Activated CD4-positive, CD25-positive, alpha-beta regulatory T cell treated with anti-CD3 and anti-CD28 coated beads, Interleukin-2, amount 50 U/mL, for 16 hours (primary cell): Measurements from ENCODE around the gene GPC3.

ENCODE experiments used
- DNase-seq: peaks from one replicate; pipeline ENCODE4 v3.0.0-alpha.2; 2020; ENCODE audit warnings: low read depth, low spot score

The GPC3 gene

DNA sequence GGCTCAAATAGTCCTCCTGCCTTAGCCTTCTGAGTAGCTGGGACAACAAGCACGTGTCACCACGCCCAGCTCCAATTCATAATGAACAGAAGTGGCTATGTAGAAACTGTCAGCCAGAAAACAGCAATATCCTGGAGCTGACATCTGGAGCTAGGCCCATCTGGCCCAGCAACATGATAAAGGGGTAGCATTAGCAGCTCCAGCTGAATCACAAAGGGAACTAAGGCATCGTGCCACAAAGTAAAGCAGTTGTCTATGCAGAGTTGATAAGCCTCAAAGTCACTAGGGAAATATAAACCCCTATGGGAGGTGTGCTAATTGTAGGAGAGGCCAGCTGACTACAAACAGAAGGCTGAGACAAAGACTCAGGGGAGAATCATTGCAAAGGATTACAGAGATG is 299.6 kb downstream of the GPC3 start:
- DNase-seq, result no peak

DNA sequence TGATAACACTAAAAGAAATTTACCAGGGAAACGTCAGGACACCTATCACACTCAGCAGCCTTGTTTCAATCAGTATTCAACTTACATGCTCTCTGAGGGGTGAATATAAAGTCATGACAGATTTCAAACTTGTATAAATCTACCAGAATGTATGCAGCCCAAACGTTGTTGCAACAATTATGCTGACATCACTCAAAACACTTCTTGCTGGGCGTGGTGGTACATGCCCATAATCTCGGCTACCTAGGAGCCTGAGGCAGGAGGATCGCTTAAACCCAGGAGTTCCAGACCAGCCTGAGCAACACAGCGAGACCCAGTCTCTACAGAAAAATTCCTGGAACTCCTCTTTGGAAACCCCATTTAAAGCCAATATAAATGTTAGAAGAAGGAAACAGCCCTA is 303.5 kb downstream of the GPC3 start:
- no peak for DNase-seq

DNA sequence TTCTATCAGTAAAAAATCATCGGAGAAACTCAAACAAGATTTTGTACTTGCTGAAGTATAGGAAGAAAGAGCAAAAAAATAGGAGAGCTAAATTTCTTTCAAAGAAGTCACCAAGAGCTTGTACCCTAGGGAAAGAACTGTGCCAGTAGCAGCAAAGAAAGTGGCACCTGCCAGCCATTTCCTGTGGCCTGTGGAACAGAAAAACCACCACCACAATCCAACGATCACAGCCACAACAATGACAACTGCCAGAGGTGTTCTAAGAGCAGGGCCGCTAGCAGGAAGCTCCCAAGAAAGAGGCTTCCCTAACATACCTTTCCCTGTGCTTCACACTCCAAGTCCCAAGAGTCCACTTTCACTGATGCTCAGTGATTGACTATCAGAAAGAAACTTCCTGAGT is 304.0 kb downstream of the GPC3 start:
- no peak for DNase-seq

DNA sequence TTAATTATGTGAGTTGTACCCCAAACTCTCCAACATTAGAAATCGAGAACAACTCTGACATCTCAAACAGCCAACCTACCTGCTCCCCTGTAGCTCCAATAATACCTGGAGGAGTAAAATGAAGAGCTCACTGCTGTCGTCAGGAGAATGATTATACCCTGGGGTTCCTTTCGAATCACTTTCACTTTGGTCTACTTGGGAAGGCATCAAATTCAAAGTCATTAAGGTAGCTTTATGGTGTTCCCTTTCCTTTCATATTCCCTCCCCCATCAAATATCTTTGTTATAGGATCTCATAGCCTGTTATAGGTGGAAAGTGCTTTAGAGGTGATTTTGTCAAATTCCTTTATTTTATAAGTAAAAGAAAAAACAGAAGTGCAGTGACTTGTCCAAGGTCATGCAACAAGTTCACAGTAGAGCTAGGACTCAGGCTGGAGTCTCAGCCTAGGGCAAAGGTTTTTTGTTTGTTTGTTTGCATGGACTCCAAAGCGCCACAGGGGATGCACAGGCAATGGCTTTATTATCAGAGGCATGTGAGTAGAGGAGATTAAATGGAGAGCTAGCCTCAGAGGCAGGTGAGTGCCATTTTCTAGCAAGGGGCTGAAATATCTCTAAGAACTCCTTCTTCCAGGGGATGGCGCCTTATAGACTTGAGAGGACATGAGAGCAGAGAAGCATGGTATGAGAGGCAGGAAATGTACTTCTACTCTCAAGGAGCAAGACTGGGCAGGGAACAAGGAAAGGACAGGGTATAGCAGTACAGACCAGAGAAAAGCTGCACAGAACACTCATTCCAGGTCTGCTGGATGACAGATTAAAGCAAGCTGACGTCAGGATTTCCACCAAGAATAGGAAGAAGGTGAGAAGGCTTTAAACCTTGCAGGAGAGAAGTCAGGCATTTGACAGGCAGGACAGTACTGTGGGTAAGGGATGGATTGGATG is 308.0 kb downstream of the GPC3 start:
- no peak for DNase-seq

DNA sequence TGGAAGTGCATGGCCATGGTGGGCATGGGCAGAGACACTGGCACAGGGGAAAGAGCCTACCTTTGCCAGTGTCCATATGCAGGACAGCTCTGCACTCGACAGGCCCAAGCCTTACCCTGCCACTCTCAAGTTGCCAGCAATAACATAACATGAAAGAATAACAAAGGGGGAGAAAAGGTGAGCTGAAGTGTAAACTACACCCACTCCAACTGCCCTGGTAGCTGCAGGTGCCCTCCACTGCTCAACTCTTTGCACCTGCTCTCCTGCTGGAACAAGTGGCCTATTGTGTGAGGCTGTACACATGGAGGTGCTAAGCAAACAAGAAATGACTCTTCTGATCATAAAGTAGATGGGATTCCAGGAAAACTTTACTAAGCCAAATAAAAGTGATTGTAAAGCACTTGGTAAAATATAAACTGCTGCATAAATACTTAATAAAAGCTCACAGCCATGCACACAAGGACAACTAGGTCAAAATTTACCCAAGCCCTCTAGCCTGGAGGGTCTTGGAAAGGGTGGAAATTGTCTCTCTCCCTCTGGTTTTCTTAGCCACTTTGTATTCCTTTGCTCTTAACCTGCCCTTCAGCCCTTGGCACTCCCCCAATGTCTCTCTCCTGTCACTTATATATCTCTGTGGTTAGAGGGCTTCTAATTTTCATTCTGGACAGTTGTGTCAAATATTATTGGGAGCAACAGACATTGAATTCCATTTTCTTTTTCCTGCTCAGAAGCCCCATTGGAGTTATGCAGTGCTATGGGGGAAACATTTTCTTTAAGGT is 308.9 kb downstream of the GPC3 start:
- DNase-seq, result no peak

DNA sequence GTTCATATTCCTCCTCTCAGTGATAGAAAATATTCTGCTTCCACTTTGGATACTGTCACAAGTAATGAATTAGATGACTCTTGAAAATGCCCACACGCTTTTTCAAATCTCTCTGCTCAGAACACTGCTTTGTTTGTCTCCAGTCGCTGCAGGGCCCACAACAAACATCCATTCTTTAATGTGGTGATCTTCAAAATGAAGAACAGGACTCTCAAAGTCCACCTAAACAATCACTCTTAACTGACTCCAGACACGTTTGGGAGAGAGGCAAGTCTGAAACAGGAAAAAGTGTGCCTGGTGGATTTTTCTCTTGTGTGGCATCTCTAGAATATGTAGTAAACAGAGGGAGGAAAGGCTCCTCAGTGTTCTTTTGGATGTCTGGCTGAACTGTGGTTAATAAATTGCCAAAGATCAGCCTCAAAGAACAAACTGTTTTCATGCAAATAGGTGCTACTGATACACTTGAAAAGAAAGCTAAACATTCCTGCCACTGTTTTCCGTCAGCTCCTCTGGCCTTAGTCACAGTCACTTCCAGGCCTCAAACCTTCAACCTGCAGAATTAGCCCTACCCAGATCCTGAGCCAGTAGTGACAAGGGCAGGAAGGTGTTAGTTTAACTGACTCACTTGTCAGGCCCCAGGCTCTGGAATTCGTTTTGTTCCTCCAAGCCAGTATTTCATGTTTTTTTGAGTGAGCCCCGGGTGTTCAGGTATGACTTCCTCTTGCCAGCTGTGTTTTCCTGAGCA is 310.5 kb downstream of the GPC3 start:
- DNase-seq, result no peak

DNA sequence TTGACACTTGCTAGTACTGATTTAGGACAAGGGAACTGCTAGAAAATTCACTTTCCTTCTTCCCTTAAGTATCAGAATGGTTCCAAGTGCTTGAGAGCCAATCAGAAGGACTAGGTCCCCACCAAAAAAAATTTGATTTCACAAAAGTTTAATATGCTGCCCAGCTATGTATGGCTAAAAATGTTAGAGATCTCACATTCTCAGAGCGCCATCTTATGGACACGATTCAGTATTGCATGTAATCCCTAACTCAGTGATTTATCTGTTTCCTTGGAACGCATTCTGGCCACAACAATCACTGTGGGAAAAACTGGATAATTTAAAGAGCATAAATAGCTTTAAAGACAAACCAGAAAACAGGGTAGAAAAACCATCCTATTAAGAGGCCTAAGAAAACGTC is 315.0 kb downstream of the GPC3 start:
- DNase-seq, result no peak

DNA sequence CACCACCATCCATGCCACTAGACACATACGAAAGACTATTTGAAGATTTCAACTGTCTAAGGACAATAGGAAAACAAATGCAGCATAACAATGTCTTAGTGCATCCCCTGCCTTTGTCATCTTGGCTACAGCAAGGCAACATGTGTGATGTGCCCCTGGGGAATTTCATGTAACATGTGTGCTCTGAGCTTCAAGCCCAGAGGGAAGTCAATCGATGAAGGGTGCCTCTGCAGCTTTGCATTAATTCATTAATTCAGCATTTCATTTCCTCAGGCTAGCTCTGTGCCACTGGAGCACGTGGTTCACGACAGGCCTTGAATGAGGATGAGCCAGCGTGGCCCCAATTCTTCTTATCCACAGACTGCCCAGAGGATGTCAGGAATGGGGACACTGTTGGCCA is 316.2 kb downstream of the GPC3 start:
- no peak for DNase-seq

DNA sequence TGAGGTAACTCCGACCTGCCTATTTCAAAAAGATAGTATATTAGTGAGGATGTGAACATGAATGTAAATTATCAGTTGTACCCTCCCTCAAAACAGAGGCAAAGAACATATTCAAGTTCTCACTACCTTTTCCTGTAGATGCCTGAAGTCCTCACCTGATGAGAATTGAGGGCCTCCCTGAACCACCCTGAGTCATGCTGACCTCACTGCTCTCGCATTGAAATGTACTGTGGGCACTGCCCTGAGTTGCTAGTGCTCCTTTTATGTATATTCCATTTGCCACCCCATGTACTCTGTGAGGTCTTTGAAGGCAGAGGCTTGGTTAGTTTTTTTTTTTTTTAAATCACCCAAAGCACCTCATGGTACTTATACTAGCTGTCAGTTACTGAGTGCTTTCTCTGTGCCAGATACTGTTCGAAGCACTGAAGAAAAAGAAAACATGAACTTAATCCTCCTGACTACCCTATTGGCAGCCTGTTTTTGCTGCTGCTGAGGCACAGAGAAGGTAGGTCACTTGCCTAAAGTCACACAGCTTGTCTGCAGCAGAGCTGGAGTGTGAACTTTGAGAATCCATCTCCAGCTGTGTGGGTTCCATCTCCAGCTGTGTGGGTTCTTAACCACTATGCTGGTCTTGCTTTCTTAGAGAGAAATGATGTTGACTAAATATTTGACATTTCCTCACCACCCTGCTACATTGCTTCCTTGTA is 317.0 kb downstream of the GPC3 start:
- no peak for DNase-seq

DNA sequence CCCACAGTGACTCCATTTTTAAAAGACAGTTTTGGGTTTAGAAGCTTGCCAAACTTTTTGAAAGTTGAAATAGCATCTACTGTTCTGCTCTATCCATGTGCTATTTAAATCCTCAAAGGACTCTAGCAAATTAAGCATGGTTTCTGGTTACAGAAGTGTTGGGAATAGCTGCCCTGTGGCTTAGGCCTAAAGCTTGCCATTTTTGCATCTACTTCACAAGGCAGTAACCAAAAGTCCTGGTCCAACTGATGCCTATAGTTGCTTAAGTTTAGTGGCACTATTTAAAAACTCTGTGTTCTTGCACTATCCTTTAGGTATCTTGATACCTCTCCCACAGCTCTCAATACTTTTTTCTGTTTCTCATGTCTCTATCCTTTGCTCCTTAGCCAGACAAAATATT is 319.1 kb downstream of the GPC3 start:
- DNase-seq, result no peak

DNA sequence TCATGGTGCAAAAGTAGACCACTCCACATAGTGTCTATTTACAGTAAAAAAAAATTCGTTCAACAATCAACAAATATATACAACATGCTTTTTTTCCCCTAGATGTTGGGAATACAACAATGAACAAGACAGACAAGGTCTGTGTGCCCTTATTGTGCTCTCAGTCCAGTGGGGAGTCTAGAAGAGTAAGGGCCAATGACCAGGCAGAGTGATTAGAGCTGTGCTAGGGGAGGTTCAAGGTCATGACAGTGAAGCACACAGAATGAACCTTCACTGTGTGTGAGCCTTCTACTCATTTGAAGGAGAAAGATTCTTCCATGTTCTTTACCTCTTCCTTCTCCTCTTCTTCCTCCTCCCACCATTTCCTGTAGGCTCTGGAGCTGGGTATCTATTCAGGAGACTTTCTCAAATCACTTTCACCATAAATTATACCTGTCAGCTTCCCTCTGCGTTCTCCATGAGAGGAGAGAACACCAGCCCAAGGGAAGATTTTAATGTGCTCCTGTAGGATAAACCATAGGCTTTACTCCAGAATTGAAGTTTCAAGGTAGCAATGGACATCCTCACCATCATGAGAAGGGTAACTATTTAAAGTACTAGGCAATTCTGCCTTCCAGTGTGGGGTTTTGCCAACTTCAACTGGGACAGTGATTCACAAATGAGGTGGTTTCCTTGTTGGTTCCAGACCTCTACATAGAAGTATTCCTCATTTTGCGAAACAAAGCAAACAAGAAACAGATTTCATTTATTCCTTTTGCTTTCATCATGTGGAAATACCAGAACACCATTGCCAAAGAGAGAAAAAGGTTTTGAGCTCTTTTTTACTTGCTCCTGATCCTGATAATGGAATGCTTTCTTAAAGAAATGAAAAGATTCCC is 323.2 kb downstream of the GPC3 start:
- no peak for DNase-seq

DNA sequence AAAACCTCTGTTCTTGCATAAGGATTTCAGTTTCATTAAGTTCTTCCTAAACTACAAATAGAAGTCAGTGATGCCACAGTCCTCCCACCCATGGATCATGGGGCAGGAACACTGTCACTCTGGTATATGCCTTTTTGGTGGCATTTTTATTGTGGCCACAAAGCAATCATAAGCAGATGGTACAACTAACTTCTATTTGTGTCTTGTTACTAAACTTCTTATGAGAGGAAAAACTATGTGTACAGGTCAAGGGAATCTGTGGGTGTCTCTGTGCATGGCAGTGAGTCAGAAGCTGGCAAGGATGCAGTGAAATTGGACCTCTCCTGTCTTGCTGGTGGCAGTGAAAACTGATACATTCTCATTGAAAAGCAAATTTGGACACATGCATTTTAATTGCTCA is 325.1 kb downstream of the GPC3 start:
- DNase-seq, result no peak

DNA sequence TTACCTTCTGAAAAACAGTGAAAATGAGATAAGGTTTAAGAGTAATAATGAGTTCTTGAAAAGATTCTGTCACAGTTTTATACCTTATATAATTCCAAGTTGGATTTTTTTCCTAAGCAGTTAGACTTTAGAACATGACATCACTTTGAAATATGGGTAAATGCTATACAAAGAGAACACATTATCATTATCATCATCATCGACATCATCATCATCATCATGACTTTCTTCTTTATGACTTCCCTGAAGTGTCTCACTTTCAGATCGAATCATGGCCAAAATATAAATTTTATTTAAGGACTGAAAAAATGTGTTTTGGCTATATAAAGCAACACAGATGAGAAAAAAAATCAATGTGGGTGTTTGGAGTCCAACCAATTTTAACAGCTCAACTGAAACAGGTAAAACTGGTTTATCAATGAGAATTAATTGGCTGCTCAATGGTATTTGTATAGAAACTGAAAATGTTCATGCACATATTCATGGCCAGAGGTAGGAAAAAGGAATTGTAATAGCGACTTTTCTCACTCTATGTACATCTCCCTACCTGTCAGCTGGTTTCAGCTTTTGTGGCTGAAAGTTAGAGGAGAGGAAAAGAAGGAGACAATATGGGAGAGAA is 327.0 kb downstream of the GPC3 start:
- no peak for DNase-seq

DNA sequence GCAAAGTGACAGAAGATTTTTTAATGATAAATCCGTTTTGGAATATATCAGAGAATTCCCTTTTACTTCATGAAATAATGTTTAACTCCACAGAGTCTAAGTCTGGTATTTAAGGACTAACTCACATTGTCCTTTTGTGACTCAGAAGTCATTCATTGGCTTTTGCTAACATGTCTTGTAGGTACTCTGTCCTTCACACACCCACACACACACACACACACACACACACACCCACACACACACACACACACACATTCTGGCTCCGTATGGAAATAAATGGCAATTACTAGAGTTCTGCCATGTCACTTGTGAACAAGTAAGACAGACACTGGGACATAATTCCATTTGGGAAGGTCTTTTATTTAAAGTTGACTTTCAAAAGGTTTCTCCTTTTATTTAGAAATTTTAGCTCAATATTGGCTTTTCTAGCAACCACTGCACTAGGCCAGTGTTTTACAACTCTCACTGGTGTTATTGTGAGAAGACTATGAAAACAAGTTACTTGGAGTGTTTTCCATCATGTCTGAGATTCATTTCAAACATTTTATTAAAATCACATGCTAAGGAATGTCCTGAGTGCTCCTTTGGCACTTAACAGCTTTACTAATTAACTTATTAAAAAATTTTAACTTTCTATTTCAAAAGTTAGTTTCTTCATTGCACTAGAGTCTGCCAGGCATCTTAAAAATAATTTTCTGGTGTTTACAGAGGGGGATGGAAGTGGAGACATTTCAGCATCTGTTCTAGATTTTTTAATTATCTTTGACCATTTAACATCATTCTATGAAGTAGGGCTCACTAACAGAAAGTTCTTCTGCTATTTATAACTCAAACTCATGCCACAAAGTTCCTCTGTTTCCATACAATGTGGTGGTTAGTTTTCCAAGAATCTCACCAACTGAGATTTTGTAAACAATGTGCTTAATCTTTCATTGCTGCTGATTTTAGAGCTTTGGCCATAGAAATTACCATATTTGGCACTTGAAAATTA is 329.8 kb downstream of the GPC3 start:
- no peak for DNase-seq

DNA sequence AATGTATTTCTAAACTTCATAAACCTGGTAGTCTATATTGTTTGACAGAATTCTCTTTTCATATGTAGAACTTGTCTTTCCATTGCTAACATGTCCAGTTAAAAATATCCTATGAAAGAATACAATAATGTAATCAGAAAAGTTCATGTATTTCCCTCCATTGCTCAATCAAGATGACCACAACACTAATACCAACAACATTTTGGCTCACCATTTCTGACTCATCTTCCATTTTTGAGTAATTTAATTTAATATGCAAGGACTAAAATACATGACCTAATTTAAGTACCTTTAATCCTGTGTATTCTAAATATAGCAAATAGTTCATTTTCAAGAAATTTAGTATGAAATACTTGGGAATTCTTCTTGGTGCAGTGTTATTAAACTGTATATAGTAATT is 330.6 kb downstream of the GPC3 start:
- no peak for DNase-seq

DNA sequence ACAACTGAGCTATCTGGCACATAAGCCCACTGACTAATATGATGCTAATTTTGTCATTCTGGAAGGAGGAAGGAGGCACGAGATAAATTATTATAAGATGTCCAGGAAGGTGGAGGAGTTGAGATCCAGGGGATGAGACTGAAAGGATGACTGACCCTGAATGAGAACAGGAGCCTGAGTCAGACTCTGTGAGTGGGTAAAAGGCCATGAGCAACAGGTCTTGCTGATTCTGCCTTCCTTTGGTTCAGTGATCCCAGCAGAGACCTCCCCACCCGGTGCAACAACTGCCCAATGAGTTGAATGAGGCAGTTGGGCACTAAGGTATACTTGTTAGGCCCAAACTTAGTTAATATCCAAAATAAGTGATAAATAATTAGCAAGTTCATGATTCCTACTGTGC is 332.0 kb downstream of the GPC3 start:
- no peak for DNase-seq

DNA sequence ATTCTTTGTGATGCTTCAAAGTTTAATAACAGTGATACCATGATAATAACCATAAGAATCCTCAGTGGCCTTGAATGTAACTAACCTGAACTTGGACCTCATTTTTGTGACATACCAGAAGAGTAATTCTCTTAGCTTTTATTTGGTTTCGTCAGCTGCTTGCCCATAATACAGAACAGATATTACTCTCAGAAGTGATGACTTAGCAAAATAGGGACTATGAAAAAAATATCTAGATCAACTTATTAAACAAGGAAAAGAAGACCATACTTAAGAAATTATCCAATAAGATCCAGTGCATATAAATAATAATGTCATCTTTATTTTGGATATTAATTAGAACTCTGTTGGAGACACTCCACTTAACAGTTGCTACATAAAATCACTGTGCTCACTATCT is 333.2 kb downstream of the GPC3 start:
- no peak for DNase-seq

DNA sequence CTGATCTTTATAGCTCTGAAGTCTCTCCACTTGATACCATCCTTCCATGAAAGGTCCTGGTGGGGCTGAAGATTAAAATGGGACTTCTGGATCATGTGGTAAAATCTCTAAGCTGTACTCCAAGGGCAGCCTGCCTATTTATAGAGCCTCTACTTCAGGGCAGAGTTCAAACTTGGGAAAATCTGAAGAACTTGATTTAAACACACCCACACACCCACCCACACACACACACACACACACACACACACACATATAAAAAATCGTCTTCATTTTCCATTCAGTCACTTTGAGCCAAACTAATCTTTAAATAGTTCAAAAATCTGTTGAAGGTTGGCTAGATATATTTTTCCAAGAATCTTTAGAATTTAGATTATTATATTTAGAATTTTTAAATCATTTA is 335.2 kb downstream of the GPC3 start:
- DNase-seq, result no peak

DNA sequence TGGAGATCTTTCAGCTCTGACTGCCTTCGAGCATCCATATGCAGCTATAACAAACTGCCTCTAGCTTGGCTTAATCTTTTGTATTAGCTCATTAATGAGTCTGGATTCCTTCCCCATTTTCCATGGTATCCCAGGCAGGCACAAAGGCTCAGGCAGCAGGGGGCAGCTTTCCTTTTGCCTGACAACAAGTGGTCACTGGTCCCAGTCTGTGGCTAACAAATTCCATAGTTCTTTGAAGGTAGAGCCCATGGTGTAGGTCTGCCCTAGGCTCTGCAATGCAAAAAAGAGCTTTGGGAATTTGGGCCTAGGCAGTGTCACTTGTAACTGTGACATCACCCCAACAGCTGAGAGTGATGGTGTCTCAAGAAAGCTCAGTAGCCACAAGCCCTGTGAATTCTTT is 335.7 kb downstream of the GPC3 start:
- no peak for DNase-seq
